A673 (cell line): ENCODE data around the gene ARHGEF1. TPM values are rescaled to one million over a fixed set of nuclear protein-coding genes. Genes with fewer than 3 reads are reported as not detected.
"Not testable (repeated sequence)": the region's sequence is repeated elsewhere in the genome, so short reads cannot be mapped to it uniquely, and the experiment has no call there.

Experiments used
- BruUV-seq: library from RNA; stranded (reverse); fragments of 400-500 nt; replicated peaks from 2 replicates; lab custom pipeline; 2021; lab: Mats Ljungman, UMichigan
- CTCF ChIA-PET: fragments of 300-600 bp; sonication (Branson Sonifier 250); formaldehyde crosslinking; loops from one replicate; lab custom pipeline; 2022; ENCODE audit warnings: antibody characterized with exemption; lab: Charles Lee
- POLR2A ChIA-PET: fragments of 300-600 bp; sonication (Branson Sonifier 250); formaldehyde crosslinking; loops from one replicate; lab custom pipeline; 2022; ENCODE audit warnings: antibody characterized with exemption; ENCODE audit not compliant: low non-redundant PET; lab: Charles Lee
- DNase-seq: peaks from one replicate; pipeline ENCODE4 v3.0.0-alpha.2; 2015; ENCODE audit warnings: low spot score
- H3K27ac ChIP-seq: fragments of 200-600 bp; sonication (generic); 2 replicates; pipeline ENCODE4 v1.5.1; 2016; ENCODE audit warnings: mixed run types, low read depth, mild to moderate bottlenecking, mixed read lengths, antibody characterized with exemption, low read length; ENCODE audit not compliant: poor library complexity, severe bottlenecking
- H3K27me3 ChIP-seq: fragments of 200-600 bp; sonication (generic); replicated peaks from 2 replicates; pipeline ENCODE4 v1.6.1; 2017; ENCODE audit warnings: mixed run types, low read depth, mild to moderate bottlenecking, mixed read lengths, antibody characterized with exemption, low read length; ENCODE audit not compliant: insufficient read depth, poor library complexity
- H3K36me3 ChIP-seq: fragments of 200-600 bp; sonication (generic); 2 replicates; pipeline ENCODE4 v1.6.1; 2016; ENCODE audit warnings: mixed run types, mild to moderate bottlenecking, mixed read lengths, antibody characterized with exemption, low read length; ENCODE audit not compliant: insufficient read depth, poor library complexity, severe bottlenecking
- H3K4me1 ChIP-seq: fragments of 200-600 bp; sonication (generic); 2 replicates; pipeline ENCODE4 v1.6.1; 2017; ENCODE audit warnings: mixed run types, mild to moderate bottlenecking, mixed read lengths, antibody characterized with exemption, low read length; ENCODE audit not compliant: insufficient read depth, poor library complexity, severe bottlenecking
- H3K4me3 ChIP-seq: fragments of 200-600 bp; sonication (generic); 2 replicates; pipeline ENCODE4 v1.5.1; 2016; ENCODE audit warnings: low read depth, mixed run types, mild to moderate bottlenecking, mixed read lengths, low read length; ENCODE audit not compliant: poor library complexity, severe bottlenecking
- H3K9me3 ChIP-seq: fragments of 200-600 bp; sonication (generic); 2 replicates; pipeline ENCODE4 v1.6.1; 2016; ENCODE audit warnings: mixed run types, low read depth, mild to moderate bottlenecking, mixed read lengths, antibody characterized with exemption, low read length; ENCODE audit not compliant: poor library complexity, severe bottlenecking
- EZH2 ChIP-seq: fragments of 200-600 bp; sonication (generic); IDR thresholded peaks from 2 replicates; pipeline ENCODE4 v1.6.1; 2017; ENCODE audit warnings: borderline replicate concordance, low read depth, mild to moderate bottlenecking, mixed read lengths, antibody characterized with exemption, low read length; ENCODE audit not compliant: poor library complexity, severe bottlenecking
- intact Hi-C: fragments of 100-400 bp; cut with micrococcal nuclease; formaldehyde crosslinking; loops from one replicate; pipeline ENCODE4 v1.10.0; 2022; ENCODE audit not compliant: unreplicated experiment
- total RNA-seq: library from RNA; stranded (reverse); gene quantifications from 2 replicates; pipeline ENCODE4 v1.2.3, GENCODE V29; 2021
- TF ChIP-seq, protein P1 (sequence below): fragments of 300-800, 200-600 bp; sonication (generic); conservative IDR thresholded peaks from 2 replicates; pipeline ENCODE4 v1.5.1; 2017; ENCODE audit warnings: low read depth, mild to moderate bottlenecking, antibody characterized with exemption, low read length, moderate library complexity, mixed read lengths

Gene ARHGEF1
- total RNA-seq, 1 experiment from 2014 or later: 164 TPM

DNA sequence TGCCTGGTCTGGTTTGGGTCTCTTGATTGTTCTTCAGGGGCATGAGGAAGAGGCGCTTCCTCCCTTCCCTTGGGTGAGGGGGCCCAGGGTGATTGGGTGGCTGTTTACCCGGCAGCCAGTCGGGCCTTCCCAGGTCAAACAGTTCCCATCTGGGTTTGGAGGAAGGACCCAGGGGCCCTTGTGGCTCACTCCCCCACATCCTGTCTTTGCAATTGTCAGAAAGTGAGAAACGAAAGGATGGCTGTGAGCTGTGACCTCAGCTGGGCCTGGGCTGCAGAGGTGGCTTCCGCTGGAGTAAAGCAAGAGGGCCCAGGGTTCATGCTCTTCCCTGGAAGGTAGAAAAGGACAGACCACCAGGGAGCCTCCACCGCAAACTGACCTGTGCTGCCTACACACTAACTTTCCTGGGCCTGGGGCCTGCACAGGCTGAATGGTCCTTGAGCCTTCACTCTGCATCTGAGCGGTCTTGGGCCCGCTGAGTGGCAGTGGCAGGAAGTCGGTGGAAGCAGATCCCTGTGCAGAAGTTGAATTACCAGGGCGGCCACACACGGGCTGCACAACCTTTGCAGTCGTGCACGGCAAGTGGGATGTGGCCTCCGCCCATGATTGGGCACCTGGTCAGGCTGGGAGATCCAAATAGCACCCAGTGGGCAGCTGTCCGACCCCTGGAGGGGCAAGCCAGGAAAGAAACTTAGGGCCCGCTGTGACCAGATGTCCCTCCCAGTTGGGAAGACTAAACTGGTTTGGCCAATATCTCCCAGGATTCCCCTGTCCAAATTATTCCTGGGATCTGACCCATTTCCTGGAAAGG is 11.2 kb upstream of the ARHGEF1 start:
- intact Hi-C loops: no loop called here
- H3K27me3 ChIP-seq: no peaks in the 10 kb centered on the region
- H3K27ac ChIP-seq: peak overlapping the region; percentile 56
- TF ChIP-seq EZH2: no peak
- TF ChIP-seq, protein P1, sequence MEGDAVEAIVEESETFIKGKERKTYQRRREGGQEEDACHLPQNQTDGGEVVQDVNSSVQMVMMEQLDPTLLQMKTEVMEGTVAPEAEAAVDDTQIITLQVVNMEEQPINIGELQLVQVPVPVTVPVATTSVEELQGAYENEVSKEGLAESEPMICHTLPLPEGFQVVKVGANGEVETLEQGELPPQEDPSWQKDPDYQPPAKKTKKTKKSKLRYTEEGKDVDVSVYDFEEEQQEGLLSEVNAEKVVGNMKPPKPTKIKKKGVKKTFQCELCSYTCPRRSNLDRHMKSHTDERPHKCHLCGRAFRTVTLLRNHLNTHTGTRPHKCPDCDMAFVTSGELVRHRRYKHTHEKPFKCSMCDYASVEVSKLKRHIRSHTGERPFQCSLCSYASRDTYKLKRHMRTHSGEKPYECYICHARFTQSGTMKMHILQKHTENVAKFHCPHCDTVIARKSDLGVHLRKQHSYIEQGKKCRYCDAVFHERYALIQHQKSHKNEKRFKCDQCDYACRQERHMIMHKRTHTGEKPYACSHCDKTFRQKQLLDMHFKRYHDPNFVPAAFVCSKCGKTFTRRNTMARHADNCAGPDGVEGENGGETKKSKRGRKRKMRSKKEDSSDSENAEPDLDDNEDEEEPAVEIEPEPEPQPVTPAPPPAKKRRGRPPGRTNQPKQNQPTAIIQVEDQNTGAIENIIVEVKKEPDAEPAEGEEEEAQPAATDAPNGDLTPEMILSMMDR: no peak
- no TSS peak for BruUV-seq
- peaks cover 22% of the 10 kb centered on the region for H3K4me1 ChIP-seq
- no peaks in the 10 kb centered on the region for H3K9me3 ChIP-seq
- DNase-seq: no peak
- H3K36me3 ChIP-seq: peaks cover 62% of the 10 kb centered on the region
- H3K4me3 ChIP-seq: no peak overlapping the region
- CTCF ChIA-PET: no interaction called here
- POLR2A ChIA-PET: no interaction called here

DNA sequence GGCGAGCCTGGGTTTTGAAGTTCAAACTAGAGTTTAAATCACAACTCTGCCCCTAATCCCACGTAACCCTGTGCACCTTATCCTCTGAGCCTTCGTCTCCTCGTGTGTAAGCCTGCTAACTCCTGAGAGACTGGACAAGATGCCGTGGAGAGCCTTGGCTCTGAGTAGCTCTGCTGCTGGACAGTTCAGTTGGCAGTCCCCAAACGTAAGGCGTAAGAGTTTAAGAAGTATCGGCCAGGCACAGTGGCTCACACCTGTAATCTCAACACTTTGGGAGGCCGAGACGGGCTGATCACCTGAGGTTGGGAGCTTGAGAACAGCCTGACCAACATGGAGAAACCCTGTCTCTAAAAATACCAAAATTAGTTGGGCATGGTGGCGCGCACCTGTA is 10.6 kb upstream of the ARHGEF1 start:
- H3K4me1 ChIP-seq: peaks cover 26% of the 10 kb centered on the region
- TF ChIP-seq, protein P1: no peak
- TF ChIP-seq EZH2: no peak
- peak overlapping the region; percentile 56 for H3K27ac ChIP-seq
- H3K4me3 ChIP-seq: no peak overlapping the region
- intact Hi-C loops: no loop called here
- ChIA-PET POLR2A (no interaction called here), CTCF (interaction anchor here (1.1 kb wide), 1 partner anchor 87 kb away, joined by 4 read pairs; the partner anchor contains the start of gene RABAC1)
- no peaks in the 10 kb centered on the region for H3K27me3 ChIP-seq
- H3K9me3 ChIP-seq: no peaks in the 10 kb centered on the region
- DNase-seq: no peak
- BruUV-seq: no TSS peak
- peaks cover 56% of the 10 kb centered on the region for H3K36me3 ChIP-seq

DNA sequence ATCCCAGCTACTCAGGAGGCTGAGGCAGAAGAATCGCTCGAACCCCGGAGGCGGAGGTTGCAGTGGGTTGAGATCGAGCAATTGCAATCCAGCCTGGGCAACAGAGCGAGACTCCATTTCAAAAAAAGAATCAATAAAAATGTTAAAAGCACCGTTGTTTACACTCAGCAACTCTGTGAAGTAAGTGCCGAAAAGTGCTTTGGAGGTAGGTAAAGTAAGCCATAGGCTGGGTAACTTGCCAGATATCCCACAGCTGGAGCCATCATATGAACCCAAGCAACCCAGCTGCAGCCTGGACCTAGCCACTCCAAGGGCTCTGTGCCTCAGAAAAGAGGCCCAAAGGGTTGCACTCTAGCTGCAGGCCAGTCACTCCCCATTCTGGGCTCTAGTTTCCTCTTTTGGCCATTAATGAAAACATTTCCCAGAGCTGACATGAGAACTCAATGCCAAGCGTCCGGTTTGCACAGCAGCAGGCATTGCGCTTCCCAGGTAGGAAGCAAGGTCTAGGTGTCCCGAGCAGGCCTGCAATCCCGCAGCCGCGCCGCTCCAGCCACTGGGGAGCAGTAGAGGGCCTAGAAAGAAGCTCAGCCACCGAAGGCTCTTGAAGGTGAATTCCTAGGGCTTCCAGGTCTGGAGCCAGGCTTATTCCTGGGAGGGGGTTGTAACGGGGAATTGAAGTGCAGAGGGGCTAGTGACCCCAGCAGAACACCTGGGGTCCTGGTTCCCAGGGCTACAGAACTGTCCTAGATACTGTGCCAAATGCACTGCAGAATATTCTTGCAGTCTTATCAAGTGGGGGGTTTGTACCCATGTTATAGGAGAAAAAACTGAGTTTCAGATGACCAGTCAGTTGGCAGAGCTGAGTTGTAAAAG is 10.0 kb upstream of the ARHGEF1 start:
- peak; percentile 81 for DNase-seq
- TSS peak; percentile 4 for BruUV-seq
- H3K27ac ChIP-seq: peak overlapping the region; percentile 56
- intact Hi-C loops: loop anchor here (1.0 kb wide), 1 partner anchor 78 kb away; no protein-coding TSS in a partner anchor
- peaks cover 50% of the 10 kb centered on the region for H3K36me3 ChIP-seq
- H3K27me3 ChIP-seq: no peaks in the 10 kb centered on the region
- peaks cover 27% of the 10 kb centered on the region for H3K4me1 ChIP-seq
- ChIA-PET CTCF (interaction anchor here (0.6 to 1.1 kb wide), 5 partner anchors 11 to 173 kb away, joined by 3 to 7 read pairs (median 4); partner anchors contain the start of gene RABAC1), POLR2A (interaction anchor here (0.6 to 0.7 kb wide), 2 partner anchors 23 to 1725 kb away, joined by 3 read pairs; no protein-coding TSS in a partner anchor)
- H3K9me3 ChIP-seq: no peaks in the 10 kb centered on the region
- no peak overlapping the region for H3K4me3 ChIP-seq
- TF ChIP-seq EZH2: no peak
- TF ChIP-seq, protein P1: peak; percentile 86

DNA sequence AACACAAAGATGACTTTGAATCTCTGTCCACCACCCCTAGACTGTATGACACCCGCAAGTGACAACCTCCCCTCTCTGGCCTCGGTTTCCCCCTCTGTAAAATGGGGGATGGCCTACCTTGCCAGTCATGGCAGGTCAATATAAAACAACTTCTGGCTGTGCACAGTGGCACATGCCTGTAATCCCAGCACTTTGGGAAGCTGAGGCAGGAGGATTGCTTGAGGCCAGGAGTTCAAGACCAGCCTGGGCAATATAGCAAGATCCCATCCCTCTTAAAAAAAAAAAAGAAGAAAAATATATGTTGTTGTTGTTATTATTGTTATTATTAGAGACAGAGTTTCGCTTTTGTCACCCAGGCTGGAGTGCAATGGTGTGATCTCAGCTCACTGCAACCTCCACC is 7.0 kb upstream of the ARHGEF1 start:
- BruUV-seq, intact Hi-C loops, H3K4me3 ChIP-seq, CTCF ChIA-PET, DNase-seq, H3K9me3 ChIP-seq, H3K27me3 ChIP-seq, POLR2A ChIA-PET: not testable (repeated sequence)
- Histone ChIP-seq H3K36me3 (peaks cover 21% of the 10 kb centered on the region), H3K4me1 (peaks cover 47% of the 10 kb centered on the region), H3K27ac (peak overlapping the region; percentile 70)
